ENCODE data around the gene GPSM1.
"Not testable (repeated sequence)": the region's sequence is repeated elsewhere in the genome, so short reads cannot be mapped to it uniquely, and the experiment has no call there.

Gene GPSM1

GRCh38 chr9:136401173-136401922 lies 74.0 kb downstream of the GPSM1 start:
- no peak for DNase-seq

- DNase-seq, result no peak
Observed at GRCh38 chr9:136402067-136402466, 74.7 kb downstream of the GPSM1 start.

GRCh38 chr9:136403538-136403914 lies 76.2 kb downstream of the GPSM1 start:
- peak; percentile 75 for DNase-seq

GRCh38 chr9:136403915-136404800 lies 76.8 kb downstream of the GPSM1 start:
- DNase-seq, result no peak

GRCh38 chr9:136404801-136405136 lies 77.4 kb downstream of the GPSM1 start:
- no peak for DNase-seq

GRCh38 chr9:136405481-136405880 lies 78.1 kb downstream of the GPSM1 start:
- DNase-seq, result no peak

GRCh38 chr9:136405904-136406303 lies 78.6 kb downstream of the GPSM1 start:
- DNase-seq, result not testable (repeated sequence)

GRCh38 chr9:136407061-136407460 lies 79.7 kb downstream of the GPSM1 start:
- not testable (repeated sequence) for DNase-seq

GRCh38 chr9:136407911-136408310 lies 80.6 kb downstream of the GPSM1 start:
- DNase-seq, result no peak

Data from activated CD8-positive, alpha-beta memory T cell treated with anti-CD3 and anti-CD28 coated beads, Interleukin-2, amount 50 U/mL, for 4 hours (primary cell).